ENCODE data around the gene NTRK2.

NTRK2 gene

DNA sequence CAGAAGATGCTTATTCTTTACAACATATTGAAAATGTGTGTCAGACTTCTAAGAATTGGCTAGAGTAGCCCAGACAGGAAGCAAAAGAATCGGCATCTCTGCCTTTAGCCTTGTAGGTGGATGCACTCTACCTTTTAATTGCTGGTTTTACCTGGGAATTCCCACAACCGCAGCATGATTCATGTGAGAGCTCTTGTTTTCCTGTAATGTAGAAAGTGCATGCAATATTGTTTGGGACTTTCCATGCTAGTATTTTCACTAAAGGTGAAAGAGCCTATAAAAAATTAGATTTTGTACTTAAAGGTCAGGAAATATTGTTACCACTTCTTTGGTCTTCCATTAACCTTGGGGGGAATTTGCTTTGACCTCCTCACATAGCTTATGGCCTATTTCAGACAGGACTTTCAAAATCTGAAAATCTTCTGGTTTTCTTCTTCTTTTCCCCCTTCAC, 89.8 kb downstream of the NTRK2 start:
- Histone ChIP-seq H3K27me3 (replicated peaks) (no peaks in the 10 kb centered on the region), H3K27ac (no peak overlapping the region), H3K36me3 (replicated peaks) (no peaks in the 10 kb centered on the region), H3K4me3 (ENCODE audit: low read depth, low read length) (no peak overlapping the region)
- TF ChIP-seq, protein P1, sequence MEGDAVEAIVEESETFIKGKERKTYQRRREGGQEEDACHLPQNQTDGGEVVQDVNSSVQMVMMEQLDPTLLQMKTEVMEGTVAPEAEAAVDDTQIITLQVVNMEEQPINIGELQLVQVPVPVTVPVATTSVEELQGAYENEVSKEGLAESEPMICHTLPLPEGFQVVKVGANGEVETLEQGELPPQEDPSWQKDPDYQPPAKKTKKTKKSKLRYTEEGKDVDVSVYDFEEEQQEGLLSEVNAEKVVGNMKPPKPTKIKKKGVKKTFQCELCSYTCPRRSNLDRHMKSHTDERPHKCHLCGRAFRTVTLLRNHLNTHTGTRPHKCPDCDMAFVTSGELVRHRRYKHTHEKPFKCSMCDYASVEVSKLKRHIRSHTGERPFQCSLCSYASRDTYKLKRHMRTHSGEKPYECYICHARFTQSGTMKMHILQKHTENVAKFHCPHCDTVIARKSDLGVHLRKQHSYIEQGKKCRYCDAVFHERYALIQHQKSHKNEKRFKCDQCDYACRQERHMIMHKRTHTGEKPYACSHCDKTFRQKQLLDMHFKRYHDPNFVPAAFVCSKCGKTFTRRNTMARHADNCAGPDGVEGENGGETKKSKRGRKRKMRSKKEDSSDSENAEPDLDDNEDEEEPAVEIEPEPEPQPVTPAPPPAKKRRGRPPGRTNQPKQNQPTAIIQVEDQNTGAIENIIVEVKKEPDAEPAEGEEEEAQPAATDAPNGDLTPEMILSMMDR (IDR thresholded peaks at IDR 0.05; ENCODE audit: low read depth, low read length, missing control alignments), result no peak
- in situ Hi-C loops (cut with HindIII; ENCODE audit: low pct_ligation_motif_present, low sequenced_read_pairs), result no loop called here
- DNase-seq, result no peak

DNA sequence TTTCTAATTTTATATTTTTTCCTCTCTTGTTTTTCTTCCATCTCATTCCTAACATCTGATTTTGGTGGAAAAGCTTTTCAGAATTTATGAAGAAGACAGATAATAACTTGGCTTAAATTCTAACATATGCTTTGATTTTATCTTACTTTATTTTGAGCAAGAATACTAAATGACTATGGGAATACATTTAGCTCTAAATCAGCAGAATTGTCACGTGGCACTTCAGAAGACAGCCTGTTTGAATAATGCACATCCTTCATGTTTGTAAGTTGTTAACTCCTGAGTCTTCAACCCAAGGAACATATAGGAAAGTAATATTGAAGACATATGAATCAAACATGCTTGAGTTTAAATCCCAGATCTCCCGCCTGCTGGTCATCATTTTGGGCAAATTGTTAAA, 90.3 kb downstream of the NTRK2 start:
- TF ChIP-seq, protein P1 (IDR thresholded peaks at IDR 0.05; ENCODE audit: low read depth, low read length, missing control alignments), result no peak
- in situ Hi-C loops (cut with HindIII; ENCODE audit: low pct_ligation_motif_present, low sequenced_read_pairs), result no loop called here
- no peak for DNase-seq
- no peak overlapping the region for H3K4me3 ChIP-seq (ENCODE audit: low read depth, low read length)
- H3K27me3 ChIP-seq (replicated peaks), result no peaks in the 10 kb centered on the region
- no peak overlapping the region for H3K27ac ChIP-seq
- H3K36me3 ChIP-seq (replicated peaks), result no peaks in the 10 kb centered on the region

DNA sequence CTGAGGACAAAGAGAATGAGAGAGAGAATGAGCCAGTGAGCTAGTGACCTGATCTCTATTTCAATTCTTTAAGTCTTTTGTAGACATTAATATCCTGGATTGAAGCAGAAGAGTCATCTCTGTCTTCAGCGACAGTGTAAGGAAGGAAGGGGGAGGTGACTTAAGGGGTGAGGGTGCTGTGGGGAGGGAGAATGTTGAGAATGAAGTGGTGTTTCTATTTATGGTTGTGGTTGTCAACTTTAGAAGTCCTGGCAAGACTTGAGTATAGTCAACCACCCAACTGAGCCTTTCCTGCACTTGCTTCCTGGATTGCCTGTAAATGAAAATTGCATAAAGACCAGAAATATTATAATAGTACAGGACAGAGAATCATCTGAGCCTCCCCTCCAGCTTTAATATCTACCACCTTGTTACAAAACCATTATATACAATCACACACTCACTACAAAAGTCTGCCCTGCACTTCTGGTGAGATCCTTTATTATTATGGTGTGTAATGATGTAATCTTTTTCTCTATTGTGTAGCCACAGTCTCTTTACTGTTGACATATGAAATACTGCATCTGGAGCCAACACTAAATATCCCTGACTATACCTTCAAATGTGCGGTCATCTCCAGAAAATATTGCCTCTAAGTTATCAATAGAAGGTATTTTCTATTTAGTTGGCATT, 91.7 kb downstream of the NTRK2 start:
- TF ChIP-seq, protein P1 (IDR thresholded peaks at IDR 0.05; ENCODE audit: low read depth, low read length, missing control alignments), result no peak
- no peak for DNase-seq
- H3K4me3 ChIP-seq (ENCODE audit: low read depth, low read length), result no peak overlapping the region

DNA sequence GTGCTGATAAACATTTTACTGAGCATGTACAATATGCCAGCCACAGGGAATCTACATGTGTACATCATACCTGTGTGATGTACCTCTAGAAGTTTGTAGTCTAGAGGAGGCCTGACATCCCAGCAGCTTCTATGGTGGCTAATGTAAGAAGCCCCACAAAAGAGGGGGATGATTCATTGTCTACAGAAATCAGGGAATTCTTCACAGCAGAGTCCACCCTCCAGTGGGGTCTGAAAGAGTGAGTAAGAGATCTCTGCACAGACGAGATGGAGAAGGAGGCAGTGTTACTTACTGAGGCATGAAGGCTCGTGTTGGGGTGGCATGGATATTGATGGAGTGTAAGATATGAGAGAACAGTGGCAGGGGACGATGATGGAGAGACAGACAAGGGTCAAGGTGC, 103.0 kb downstream of the NTRK2 start:
- in situ Hi-C loops (cut with HindIII; ENCODE audit: low pct_ligation_motif_present, low sequenced_read_pairs), result no loop called here
- peak; percentile 14 for DNase-seq
- Histone ChIP-seq H3K27me3 (replicated peaks) (no peaks in the 10 kb centered on the region), H3K36me3 (replicated peaks) (no peaks in the 10 kb centered on the region), H3K4me3 (ENCODE audit: low read depth, low read length) (no peak overlapping the region), H3K27ac (no peak overlapping the region)
- TF ChIP-seq, protein P1 (IDR thresholded peaks at IDR 0.05; ENCODE audit: low read depth, low read length, missing control alignments), result no peak

More for the DNA sequence above, 91.7 kb downstream of the NTRK2 start:
- no peak overlapping the region for H3K27ac ChIP-seq
- no peaks in the 10 kb centered on the region for H3K36me3 ChIP-seq (replicated peaks)
- in situ Hi-C loops (cut with HindIII; ENCODE audit: low pct_ligation_motif_present, low sequenced_read_pairs), result no loop called here
- no peaks in the 10 kb centered on the region for H3K27me3 ChIP-seq (replicated peaks)

DNA sequence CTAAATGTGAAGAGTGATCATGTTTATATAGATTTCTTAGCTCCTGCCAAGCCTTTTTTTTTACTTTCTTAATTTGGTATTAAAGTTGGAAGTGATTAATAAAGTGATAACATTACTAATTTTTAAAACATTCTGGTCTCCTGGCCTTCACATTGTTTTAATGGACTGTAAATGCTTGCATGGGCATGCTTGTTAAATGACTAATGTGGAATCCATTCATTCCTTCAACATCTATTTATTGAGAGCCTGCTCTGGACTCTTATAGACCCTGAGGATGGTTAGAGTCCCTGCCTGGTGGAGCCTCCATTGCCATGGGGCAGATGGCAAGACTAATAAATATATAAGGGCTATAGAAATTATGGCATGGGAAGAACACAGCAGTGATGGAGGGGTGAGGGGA, 103.5 kb downstream of the NTRK2 start:
- no peak overlapping the region for H3K27ac ChIP-seq
- no peaks in the 10 kb centered on the region for H3K27me3 ChIP-seq (replicated peaks)
- no peaks in the 10 kb centered on the region for H3K36me3 ChIP-seq (replicated peaks)
- DNase-seq, result peak; percentile 40
- H3K4me3 ChIP-seq (ENCODE audit: low read depth, low read length), result no peak overlapping the region
- TF ChIP-seq, protein P1 (IDR thresholded peaks at IDR 0.05; ENCODE audit: low read depth, low read length, missing control alignments), result no peak
- in situ Hi-C loops (cut with HindIII; ENCODE audit: low pct_ligation_motif_present, low sequenced_read_pairs), result no loop called here
